ENCODE measurements around the gene TNMD. TPM values are rescaled to one million over a fixed set of nuclear protein-coding genes. Genes with fewer than 3 reads are reported as not detected.

TNMD gene
- total and polyA plus RNA-seq, 2 of the 8 experiments (the other 6 are each of a cell fraction or from before 2014, with no cell fraction given), result 1.4 to 2.1 TPM

DNA sequence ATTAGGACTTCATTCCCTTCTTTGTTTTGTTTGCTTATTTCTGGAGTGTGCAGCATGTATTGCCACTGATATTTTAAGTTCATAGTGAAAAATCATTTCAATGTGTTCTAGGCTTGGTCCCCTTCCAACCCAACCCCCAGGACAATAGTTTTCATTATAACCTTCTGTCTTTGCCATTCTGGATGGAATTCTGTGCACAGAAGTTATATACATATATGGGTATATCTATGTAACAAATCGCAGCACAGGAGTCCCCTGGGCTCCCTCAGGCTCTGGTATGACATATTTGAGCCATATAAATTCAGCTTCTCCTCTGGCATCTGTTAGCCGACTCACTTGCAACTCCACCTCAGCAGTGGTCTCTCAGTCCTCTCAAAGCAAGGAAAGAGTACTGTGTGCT, at the start of gene TNMD (continued):
- TF ChIP-seq SP2 (IDR thresholded peaks at IDR 0.05; ENCODE audit: low read length) (no peak), E2F6 (IDR thresholded peaks at IDR 0.05) (no peak), YY1 (IDR thresholded peaks at IDR 0.05; ENCODE audit: low read depth, low read length) (no peak), RAD21 (IDR thresholded peaks at IDR 0.05 in 1 of 2, conservative IDR thresholded peaks at IDR 0.05 in 1 of 2; ENCODE audit: low read depth in 2 of 2, low read length in 2 of 2) (no peak), JUND (IDR thresholded peaks at IDR 0.05; ENCODE audit: low read length) (no peak)
- TF ChIP-seq, protein P1, sequence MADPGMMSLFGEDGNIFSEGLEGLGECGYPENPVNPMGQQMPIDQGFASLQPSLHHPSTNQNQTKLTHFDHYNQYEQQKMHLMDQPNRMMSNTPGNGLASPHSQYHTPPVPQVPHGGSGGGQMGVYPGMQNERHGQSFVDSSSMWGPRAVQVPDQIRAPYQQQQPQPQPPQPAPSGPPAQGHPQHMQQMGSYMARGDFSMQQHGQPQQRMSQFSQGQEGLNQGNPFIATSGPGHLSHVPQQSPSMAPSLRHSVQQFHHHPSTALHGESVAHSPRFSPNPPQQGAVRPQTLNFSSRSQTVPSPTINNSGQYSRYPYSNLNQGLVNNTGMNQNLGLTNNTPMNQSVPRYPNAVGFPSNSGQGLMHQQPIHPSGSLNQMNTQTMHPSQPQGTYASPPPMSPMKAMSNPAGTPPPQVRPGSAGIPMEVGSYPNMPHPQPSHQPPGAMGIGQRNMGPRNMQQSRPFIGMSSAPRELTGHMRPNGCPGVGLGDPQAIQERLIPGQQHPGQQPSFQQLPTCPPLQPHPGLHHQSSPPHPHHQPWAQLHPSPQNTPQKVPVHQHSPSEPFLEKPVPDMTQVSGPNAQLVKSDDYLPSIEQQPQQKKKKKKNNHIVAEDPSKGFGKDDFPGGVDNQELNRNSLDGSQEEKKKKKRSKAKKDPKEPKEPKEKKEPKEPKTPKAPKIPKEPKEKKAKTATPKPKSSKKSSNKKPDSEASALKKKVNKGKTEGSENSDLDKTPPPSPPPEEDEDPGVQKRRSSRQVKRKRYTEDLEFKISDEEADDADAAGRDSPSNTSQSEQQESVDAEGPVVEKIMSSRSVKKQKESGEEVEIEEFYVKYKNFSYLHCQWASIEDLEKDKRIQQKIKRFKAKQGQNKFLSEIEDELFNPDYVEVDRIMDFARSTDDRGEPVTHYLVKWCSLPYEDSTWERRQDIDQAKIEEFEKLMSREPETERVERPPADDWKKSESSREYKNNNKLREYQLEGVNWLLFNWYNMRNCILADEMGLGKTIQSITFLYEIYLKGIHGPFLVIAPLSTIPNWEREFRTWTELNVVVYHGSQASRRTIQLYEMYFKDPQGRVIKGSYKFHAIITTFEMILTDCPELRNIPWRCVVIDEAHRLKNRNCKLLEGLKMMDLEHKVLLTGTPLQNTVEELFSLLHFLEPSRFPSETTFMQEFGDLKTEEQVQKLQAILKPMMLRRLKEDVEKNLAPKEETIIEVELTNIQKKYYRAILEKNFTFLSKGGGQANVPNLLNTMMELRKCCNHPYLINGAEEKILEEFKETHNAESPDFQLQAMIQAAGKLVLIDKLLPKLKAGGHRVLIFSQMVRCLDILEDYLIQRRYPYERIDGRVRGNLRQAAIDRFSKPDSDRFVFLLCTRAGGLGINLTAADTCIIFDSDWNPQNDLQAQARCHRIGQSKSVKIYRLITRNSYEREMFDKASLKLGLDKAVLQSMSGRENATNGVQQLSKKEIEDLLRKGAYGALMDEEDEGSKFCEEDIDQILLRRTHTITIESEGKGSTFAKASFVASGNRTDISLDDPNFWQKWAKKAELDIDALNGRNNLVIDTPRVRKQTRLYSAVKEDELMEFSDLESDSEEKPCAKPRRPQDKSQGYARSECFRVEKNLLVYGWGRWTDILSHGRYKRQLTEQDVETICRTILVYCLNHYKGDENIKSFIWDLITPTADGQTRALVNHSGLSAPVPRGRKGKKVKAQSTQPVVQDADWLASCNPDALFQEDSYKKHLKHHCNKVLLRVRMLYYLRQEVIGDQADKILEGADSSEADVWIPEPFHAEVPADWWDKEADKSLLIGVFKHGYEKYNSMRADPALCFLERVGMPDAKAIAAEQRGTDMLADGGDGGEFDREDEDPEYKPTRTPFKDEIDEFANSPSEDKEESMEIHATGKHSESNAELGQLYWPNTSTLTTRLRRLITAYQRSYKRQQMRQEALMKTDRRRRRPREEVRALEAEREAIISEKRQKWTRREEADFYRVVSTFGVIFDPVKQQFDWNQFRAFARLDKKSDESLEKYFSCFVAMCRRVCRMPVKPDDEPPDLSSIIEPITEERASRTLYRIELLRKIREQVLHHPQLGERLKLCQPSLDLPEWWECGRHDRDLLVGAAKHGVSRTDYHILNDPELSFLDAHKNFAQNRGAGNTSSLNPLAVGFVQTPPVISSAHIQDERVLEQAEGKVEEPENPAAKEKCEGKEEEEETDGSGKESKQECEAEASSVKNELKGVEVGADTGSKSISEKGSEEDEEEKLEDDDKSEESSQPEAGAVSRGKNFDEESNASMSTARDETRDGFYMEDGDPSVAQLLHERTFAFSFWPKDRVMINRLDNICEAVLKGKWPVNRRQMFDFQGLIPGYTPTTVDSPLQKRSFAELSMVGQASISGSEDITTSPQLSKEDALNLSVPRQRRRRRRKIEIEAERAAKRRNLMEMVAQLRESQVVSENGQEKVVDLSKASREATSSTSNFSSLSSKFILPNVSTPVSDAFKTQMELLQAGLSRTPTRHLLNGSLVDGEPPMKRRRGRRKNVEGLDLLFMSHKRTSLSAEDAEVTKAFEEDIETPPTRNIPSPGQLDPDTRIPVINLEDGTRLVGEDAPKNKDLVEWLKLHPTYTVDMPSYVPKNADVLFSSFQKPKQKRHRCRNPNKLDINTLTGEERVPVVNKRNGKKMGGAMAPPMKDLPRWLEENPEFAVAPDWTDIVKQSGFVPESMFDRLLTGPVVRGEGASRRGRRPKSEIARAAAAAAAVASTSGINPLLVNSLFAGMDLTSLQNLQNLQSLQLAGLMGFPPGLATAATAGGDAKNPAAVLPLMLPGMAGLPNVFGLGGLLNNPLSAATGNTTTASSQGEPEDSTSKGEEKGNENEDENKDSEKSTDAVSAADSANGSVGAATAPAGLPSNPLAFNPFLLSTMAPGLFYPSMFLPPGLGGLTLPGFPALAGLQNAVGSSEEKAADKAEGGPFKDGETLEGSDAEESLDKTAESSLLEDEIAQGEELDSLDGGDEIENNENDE (IDR thresholded peaks at IDR 0.05; ENCODE audit: insufficient replicate concordance, low read length), result no peak

Data from H1 (cell line).